GM19099 (cell line): ENCODE results near the gene PHACTR1.

Experiments
- POLR2A ChIP-seq: IDR thresholded peaks from 3 replicates; pipeline ENCODE4 v1.6.1; 2011; ENCODE audit warnings: low read depth; ENCODE audit not compliant: insufficient read length; ENCODE audit errors: extremely low read depth

PHACTR1 gene

GRCh38 chr6:13053006-13053461 lies 336.5 kb downstream of the PHACTR1 start:
- no peak for TF ChIP-seq POLR2A

- no peak for TF ChIP-seq POLR2A
Measured at GRCh38 chr6:13058051-13058450, 341.5 kb downstream of the PHACTR1 start.

GRCh38 chr6:13059026-13059425 lies 342.5 kb downstream of the PHACTR1 start:
- no peak for TF ChIP-seq POLR2A

- TF ChIP-seq POLR2A: no peak
Measured at GRCh38 chr6:13063300-13063918, 346.8 kb downstream of the PHACTR1 start.

- no peak for TF ChIP-seq POLR2A
Measured at GRCh38 chr6:13065581-13065980, 349.0 kb downstream of the PHACTR1 start.

- no peak for TF ChIP-seq POLR2A
Measured at GRCh38 chr6:13066050-13066449, 349.5 kb downstream of the PHACTR1 start.

- no peak for TF ChIP-seq POLR2A
Measured at GRCh38 chr6:13066820-13067219, 350.3 kb downstream of the PHACTR1 start.

- TF ChIP-seq POLR2A: no peak
Measured at GRCh38 chr6:13068586-13069210, 352.1 kb downstream of the PHACTR1 start.

- TF ChIP-seq POLR2A: no peak
Measured at GRCh38 chr6:13071550-13072345, 355.2 kb downstream of the PHACTR1 start.

GRCh38 chr6:13072686-13073347 lies 356.2 kb downstream of the PHACTR1 start:
- no peak for TF ChIP-seq POLR2A

GRCh38 chr6:13074415-13075140 lies 358.0 kb downstream of the PHACTR1 start:
- TF ChIP-seq POLR2A: no peak

- no peak for TF ChIP-seq POLR2A
Measured at GRCh38 chr6:13075141-13075845, 358.7 kb downstream of the PHACTR1 start.

GRCh38 chr6:13076575-13076974 lies 360.0 kb downstream of the PHACTR1 start:
- no peak for TF ChIP-seq POLR2A

- TF ChIP-seq POLR2A: no peak
Measured at GRCh38 chr6:13077117-13077516, 360.6 kb downstream of the PHACTR1 start.

GRCh38 chr6:13079096-13079723 lies 362.6 kb downstream of the PHACTR1 start:
- TF ChIP-seq POLR2A: no peak
